NOMO-1 (cell line): ENCODE measurements around the gene SWSAP1.
A peak's percentile ranks its signal among the peaks of the same experiment; 100 is the strongest.

Experiments used
- DNase-seq, 2 experiments: peaks; one replicate each; lab custom pipeline; 2025; ENCODE audit not compliant: unreplicated experiment in 2 of 2; lab: John Stamatoyannopoulos, UW

Gene SWSAP1

DNA sequence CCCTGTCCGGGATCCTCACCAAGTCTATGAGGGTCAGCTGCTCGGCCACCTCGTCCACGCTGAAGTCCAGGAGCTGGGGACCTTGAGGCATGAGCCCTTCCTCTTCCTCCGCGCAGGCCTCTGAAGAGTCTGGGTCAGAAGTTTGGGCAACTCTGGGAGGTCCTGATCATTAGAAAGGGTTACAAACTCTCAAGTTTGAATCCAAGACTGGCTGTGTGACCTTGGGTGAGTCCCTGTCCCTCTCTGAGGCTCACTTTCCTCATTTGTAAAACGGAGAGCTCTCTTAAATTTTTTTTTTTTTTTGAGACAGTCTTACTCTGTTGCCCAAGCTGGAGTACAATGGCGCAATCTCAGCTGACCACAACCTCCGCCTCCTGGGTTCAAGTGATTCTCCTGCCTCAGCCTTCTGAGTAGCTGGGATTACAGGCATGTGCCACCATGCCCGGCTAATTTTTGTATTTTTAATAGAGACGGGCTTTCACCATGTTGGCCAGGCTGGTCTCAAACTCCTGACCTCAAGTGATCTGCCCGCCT is 32.3 kb downstream of the SWSAP1 start:
- peak in 1 of 2 experiments; percentile 35 for DNase-seq

DNA sequence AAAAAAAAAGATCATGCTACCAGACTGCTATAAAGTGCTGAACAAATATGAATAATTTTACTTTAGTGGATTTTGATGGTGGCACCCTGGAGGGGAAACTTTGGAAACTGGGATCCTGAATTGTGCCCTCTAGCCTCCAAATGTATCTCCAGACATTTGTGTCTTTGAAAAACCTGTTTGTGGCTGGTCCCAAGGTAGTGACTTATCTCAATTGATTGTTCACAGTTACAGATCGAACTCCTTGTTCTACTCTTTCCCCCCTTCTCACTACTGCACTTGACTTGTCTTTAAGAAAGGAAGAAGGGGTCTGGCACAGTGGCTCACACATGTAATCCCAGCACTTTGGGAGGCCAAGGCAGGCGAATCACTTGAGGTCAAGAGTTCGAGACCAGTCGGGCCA is 34.1 kb downstream of the SWSAP1 start:
- DNase-seq, result no peak

DNA sequence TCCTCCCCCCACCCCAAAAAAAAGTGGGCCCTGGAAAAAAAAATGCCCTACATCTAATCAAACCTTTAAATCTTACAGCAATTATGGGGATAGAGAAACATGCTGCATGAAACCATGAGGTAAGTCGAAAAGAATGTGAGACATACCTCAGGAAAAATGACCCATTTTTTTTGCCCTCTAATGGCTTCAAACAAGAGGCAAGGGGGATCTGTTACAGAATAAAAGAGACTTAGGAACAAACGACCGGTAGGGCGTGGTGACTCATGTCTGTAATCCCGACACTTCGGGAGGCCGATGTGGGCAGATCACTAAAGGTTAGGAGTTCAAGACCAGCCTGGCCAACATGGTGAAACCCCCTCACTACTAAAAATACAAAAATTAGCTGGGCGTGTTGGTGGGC is 36.2 kb downstream of the SWSAP1 start:
- no peak for DNase-seq

DNA sequence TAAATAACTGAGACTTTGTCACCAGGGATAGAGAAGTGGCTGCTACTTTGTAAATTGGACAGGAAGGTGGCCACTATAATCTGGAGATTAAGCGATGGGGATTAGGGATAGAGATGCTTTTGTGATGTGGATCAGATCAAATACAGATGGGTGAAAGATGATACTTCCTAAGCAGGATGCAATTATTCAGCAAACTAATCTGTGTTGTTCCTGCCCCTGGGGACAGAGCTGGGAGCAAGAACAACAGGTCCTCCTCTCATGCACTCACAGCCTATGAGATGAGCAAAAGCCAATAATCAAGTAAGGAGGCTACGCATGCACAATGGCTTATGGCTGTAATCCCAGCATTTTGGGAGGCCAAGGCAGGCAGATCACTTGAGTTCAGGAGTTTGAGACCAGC is 40.1 kb downstream of the SWSAP1 start:
- no peak for DNase-seq

DNA sequence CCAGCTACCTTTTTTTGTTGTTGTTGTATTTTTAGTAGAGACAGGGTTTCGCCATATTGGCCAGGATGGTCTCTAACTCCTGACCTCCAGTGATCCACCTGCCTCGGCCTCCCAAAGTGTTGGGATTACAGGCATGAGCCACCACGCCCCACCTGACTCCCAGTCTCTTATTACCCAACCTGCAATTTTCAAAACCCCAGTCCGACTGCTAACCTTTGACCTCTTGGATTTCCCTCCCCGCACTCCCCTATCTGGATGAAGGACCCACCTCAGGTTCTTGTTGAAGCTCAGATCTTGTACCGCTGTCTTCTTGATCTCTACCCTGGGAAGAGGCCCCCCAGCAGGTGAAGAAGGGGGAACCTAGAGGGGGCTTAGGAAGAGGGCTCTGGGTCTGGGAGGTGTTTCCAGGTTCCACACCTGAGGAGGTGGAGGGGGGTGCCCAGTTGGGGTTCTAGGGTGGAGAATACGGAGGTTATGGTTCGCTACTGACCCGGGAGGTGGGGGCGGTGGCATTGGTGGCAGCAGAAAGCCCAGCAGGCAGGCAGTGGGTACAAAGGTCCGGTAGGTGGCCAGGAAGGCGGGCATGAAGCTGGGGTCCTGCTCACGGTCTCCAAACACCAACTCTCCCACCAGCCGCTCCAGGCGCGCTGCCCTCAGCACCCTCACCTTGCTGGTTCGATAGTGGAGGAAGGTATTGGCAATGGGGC is 42.0 kb downstream of the SWSAP1 start:
- DNase-seq, result no peak

DNA sequence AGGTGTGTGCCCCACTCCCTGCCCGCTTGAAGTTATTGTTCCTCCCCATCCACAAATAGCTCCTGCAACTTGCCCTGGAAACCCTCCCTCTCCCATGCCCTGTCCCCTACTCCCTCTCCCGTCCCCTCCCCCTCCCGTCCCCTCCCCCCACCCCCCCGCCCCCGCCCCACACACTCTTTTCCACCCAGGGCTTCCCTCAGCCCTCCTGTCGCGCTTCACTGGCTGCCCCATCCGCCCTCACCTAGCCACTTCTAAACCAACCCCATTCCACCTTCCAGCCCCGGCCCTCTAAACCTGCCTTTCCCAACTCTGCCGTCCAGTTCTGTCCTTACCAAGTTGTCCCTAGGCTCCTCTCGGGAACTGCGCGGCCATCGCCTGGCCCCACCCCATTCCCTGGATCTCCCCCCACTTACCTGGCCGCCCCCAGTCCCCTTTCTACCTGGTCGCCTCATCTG is 43.7 kb downstream of the SWSAP1 start:
- no peak for DNase-seq

DNA sequence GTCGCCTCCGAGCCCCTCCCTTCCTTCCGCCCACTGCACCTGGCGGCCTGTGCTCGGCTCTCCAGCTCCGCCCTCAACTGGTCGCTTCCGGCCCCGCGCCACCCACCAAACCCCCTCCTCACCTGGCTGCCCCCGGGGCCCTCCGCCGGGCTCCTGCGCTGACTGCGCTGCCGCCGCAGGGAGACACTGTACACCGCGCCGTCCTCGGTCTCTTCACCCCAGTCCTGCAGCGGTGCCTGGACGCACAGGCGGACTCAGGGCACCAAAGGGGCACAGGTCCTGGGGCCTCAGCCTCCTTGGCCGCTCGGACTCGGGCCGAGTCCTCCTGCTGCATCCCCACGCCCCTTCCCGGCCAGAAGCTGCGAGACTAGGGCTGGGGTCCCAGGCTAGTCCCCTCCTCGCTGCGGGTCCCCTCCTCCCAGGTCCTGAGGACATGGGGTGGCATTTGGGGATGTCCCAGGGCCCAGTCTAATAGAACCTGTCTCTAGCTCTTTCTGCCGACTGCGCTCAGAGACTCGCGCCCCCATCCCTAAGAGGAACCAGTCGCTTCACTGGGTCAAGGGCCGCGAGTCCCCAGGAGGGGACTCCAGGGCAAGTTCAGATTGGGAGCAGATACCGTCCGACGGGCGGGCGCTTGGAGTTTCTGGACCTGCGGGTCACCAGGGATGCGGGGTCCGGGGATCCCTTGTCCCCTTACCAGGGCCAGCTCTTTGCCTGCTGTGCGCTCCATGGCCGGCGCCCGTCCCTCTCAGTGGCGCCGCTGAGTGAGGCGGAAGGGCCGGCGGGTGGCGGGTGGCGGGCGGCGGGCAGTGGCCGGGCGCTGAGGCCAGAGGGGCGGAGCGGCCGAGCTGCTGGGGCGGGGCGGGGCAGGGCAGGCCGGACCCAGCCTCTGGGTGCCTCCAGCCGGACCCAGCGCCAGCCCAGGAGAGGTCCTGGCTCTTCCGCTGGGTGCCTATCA is 44.4 kb downstream of the SWSAP1 start, which contains the start of gene RGL3:
RGL3 (minus strand) TSS at position 766 of the 958 bp plus-strand sequence; CDS start at position 730, 36 bp downstream.
- no peak for DNase-seq

DNA sequence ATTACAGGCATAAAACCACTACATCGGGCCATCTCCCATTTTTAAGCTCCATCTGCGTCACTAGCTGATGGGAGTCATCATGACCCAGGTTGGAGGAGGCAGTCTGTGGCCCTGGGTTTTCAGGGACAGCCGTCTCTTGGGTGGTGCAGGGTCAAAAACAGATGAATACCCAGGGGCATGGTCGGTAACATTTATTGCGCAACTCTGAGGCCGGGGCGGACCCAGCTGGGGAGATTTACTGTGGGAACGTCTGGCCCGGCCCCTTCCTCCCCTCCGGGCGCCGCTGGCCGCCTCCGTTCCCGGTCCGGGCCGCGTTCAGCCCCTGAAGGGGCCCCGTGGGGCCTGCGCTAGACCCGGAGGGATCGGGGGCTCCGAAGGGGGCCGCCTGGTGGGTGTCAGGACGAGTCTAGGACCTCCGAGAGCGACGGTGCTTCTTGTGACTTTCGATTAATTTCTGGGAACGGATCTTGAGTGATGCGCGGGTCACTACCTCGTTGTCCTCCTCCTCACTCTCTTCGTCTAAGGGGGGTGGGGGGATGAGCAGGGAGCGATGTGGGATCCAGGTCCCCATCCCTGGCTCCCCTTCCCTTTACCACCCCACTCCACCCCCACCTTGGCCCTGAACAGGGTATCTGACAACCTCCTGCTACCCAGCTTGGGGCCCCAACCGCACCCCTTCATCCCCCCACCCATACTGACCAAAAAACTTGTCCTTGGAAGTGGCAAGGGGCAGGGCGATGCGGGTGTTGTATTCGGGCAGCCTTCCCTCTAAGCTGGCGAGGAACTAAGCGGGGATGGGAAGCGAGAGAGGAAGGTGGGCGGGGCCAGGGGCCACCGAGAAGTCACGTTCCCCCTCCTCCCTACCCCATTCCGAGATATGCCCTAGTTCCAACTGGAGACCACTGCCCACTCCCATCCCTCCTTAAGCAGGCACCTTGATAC is 46.2 kb downstream of the SWSAP1 start:
- DNase-seq, result peak in 1 of 2 experiments; percentile 38

DNA sequence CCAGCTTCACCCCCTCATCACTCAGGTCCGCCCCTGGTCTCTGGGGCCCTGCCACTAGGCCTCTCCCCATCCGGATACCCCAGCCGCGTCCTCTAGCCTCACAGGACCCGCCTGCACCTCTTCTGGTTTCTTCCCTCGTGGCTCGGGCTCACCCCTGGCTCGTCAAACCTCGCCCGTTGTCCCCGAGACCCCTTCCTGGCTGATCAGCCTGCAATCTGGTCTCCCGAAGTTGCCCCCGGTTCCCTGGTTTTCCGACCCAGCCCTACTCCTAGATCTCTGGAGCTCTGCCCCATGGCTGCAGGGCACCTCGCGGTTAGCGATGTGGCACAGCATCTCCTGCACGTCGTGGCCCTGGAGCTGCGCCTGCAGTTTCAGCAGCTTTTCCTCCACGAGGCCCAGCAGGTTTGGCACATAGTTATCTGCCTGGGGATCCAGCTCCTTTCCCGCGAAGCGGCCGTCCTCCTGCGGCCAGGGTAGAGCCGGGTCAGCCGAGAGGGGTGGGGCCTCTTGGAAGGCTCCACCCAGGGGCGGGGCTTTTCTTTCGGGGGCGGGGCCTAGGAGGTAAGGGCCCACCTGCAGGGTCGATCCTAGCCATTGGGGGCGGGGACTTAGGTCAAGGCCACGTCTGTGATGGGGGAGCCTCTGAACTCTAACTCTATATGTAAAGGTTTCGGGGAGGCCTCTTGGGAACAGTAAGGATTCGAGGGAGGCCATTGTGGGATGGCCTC is 47.1 kb downstream of the SWSAP1 start:
- DNase-seq, result no peak

DNA sequence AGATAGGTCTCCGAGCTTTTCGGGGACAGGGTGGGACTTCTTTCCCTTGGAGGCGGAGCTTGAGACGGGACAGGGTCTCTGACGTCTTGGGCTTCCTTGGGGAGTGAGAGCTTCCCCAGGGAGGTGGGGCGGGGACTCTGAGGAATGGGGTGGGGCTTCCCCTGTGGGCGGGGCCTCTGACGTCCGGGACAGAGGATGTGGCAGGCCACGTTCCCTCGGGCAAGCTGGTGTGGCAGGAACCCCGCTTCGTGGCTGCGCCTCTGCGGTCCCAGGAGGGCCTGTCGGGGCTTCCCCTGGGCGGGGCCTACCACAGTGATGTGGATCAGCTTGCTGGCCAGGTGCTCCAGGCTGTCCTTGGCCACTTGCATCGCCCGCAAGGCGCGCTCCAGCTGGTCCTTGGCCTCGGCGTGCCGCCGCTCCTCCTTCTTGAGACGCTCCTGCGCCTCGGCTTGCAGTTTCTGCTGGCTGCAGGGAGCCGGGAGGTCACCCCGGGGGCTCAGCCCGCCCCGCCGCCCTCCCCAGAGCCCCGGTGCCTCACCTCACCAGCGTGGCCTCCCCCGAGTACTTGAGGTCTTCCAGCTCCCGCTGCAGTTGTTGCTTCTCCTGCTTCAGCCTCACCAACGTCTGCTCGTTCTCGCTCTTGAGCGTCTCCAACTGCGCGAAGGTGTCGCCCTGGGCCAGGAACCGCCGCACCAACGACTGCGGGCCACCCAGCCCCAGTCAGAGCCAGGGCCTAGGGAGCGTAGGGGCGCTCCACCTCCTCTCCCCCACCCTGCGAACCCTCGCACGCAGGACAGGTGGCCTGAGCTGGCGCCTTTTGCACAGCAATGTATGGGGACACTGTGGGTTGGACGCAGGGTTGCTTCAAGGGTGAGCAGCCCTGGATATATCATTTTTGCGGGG is 47.9 kb downstream of the SWSAP1 start:
- DNase-seq, result peak in 1 of 2 experiments; percentile 13

DNA sequence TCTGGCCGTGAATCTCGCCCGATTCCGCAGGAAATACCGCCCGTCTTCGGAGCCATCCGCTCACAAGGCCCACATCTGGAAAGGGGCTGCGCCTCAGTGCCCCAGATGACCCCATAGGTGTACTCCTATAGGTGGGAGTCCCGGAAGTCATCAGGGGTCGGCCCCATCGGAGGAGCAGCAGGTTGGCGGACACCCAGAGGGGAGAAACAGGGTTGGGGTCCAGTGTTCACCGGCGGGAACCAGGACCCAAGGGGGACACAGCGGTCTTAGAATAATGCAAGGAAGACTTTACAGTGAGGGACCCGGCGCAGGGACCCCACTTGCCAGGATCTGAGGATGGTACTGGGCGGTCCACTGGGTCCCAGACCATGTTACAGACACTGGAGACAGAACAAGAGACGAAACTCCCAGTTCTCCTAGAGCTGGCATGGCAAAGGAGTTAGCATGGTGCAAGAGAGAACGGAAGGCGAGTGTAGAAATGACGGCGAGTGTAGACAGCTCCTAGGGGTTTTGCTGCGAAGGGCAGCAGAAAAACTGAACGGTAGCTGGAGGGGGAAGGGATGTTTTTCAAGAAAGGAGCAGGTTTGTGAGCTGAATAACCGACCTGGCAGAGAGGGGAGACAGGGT is 48.8 kb downstream of the SWSAP1 start:
- no peak for DNase-seq

DNA sequence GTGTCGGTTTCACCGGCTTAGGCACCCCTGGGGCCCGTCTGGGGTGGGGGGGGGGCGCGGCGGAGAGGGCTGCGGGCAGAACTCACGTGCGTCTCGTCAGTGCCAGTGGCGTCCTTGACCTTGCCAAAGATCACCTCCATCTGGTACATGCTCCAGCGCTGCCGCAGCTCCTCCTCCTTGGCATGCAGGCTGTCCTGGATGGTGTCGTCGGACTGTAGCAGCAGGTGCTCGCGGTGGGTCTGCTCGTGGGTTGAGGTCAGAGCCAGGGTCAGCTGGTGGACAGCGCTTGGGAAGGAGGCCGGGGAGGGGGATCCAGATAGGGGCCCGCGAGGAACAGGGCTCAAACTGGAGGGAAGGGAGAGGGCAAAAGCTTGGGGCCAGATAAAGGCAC is 49.3 kb downstream of the SWSAP1 start:
- DNase-seq, result no peak
